GM12878 (cell line): ENCODE results near the gene PES1.

ENCODE experiments used
- CBX5 ChIP-seq: sonication (generic); IDR thresholded peaks from 2 replicates; pipeline ENCODE4 v1.6.1; 2016; ENCODE audit warnings: low read depth, moderate library complexity, mild to moderate bottlenecking, inconsistent platforms
- CTCF ChIP-seq, 3 experiments: IDR thresholded peaks in 2 of 3; conservative IDR thresholded peaks in 1 of 3; 2 replicates each; pipeline ENCODE4 v1.5.1; 2011; ENCODE audit warnings: low read depth in 3 of 3, low read length in 3 of 3, mild to moderate bottlenecking in 3 of 3, control low read depth in 2 of 3, moderate library complexity in 2 of 3, inconsistent platforms in 1 of 3, mixed read lengths in 1 of 3; ENCODE audit not compliant: control insufficient read depth in 2 of 3, insufficient read depth in 1 of 3; ENCODE audit errors: extremely low read depth in 1 of 3
- EZH2 ChIP-seq: IDR thresholded peaks from 2 replicates; pipeline ENCODE4 v1.6.1; 2012; ENCODE audit warnings: low read depth, mild to moderate bottlenecking, control low read depth, inconsistent platforms, low read length, borderline replicate concordance; ENCODE audit not compliant: control insufficient read depth
- FOXK2 ChIP-seq: fragments of 450-650 bp; IDR thresholded peaks from 2 replicates; pipeline ENCODE4 v1.6.1; 2017; ENCODE audit warnings: mild to moderate bottlenecking, moderate library complexity
- KDM1A ChIP-seq: fragments of 200-600 bp; sonication (generic); IDR thresholded peaks from 2 replicates; pipeline ENCODE4 v1.6.1; 2016; ENCODE audit warnings: borderline replicate concordance
- POLR2A ChIP-seq: IDR thresholded peaks from 2 replicates; pipeline ENCODE4 v1.6.1; 2011; ENCODE audit warnings: low read depth, mild to moderate bottlenecking, low read length
- REST ChIP-seq: IDR thresholded peaks from 2 replicates; pipeline ENCODE4 v1.6.1; 2012; ENCODE audit warnings: mild to moderate bottlenecking, low read depth, low read length

GRCh38 chr22:30564761-30565119 lies 27.0 kb downstream of the PES1 start:
- TF ChIP-seq EZH2: no peak
- TF ChIP-seq POLR2A: no peak
- TF ChIP-seq REST: no peak
- no peak for TF ChIP-seq KDM1A
- TF ChIP-seq CTCF (IDR thresholded peaks at IDR 0.05 in 2 of 3, conservative IDR thresholded peaks at IDR 0.05 in 1 of 3; ENCODE audit: control insufficient read depth in 2 of 3, extremely low read depth in 1 of 3, insufficient read depth in 1 of 3, low read depth in 3 of 3, low read length in 3 of 3): no peak
- no peak for TF ChIP-seq FOXK2
- no peak for TF ChIP-seq CBX5
